GM18520 (cell line): ENCODE measurements around the gene COPG2.

Experiments
- ATAC-seq: cut with Tn5 transposase; IDR thresholded peaks from one replicate; pipeline ENCODE4 v1.9.1; 2021; ENCODE audit not compliant: unreplicated experiment

COPG2 gene

GRCh38 chr7:130479716-130480400, 188.7 kb downstream of the COPG2 start:
- ATAC-seq: no peak

DNA sequence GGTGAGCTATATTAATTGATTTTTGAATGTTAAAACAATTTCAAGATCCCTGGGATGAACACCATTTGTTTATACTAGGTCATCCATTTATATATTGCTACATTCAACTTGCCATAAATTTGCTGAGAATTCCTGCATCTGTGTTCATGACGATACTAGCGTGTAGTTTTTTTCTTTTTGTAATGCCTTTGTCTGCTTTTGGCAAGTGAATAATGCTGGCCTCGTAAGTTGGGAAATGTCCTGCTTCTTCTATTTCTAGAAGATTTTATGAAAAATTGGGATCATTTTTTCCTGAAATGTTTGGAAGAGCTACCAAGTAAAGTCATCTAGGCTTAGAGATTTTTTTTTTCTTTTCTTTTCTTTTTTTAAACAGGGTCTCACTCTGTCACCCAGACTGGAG, 189.6 kb downstream of the COPG2 start:
- ATAC-seq: no peak

- ATAC-seq: no peak
These were observed 192.0 kb downstream of the COPG2 start for GRCh38 chr7:130476297-130477150.

- ATAC-seq: no peak
These were observed 192.8 kb downstream of the COPG2 start for GRCh38 chr7:130475776-130476175.

DNA sequence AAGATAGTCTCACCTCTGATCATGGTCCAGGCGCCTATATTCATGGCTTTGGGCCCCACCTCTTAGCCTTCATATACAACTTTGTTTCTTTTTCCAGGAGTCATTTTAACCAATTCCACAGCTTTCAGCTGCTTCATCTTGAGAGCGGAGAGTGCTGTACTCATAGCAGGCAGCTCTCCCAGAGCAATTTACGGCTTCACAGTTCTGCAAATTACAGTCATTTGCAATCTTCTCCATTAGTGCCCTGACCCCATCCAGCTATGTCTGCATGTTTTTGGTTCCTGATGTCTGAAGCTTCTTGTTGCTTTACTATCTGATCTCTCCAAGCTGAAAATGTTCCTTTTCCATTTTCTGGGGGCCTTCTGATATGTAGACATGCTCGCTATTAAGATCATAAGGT, 194.7 kb downstream of the COPG2 start:
- ATAC-seq: no peak

- ATAC-seq: no peak
These were observed 195.3 kb downstream of the COPG2 start for GRCh38 chr7:130473289-130473688.

- no peak for ATAC-seq
These were observed 196.6 kb downstream of the COPG2 start for GRCh38 chr7:130471974-130472373.

GRCh38 chr7:130468612-130469011, 199.9 kb downstream of the COPG2 start:
- no peak for ATAC-seq

DNA sequence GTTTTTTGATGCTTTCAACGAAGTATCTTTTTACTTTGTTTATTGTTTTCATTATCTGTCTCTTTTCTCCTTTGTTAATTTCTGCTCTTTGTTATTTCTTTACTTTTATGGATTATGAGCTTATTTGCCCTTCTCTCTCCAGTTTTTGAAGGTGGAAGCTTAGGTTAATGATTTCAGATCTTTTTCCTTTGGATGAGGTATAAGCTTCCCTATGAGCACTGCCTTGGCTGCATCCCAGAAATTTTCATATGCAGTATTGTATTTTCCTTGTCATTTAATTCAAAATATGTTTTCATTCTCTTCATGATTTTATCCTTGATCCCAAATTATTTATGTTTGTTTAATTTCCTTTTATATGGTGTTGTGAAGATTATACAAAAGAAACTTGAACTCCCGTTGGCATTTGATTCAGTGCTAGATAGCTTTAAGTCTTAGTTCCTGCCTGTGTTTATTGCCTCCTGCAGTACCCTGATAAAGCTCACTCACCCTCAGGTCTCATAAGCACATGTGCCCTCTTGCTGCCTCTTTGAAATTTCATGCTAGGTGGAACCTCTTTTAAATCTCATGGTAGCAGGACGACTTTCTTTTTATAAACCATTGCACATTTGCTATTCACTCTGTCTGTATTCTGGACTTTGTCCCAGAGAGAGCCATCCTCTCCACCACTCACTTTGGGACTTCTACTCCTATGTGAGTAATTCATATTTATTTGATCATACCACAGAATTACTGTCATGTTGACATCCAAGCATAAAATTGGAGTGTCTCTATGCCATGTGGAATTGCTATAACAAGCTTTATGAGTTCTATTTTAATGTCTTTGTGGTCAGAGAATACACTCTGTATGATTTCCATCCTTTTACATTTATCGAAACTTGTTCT, 204.8 kb downstream of the COPG2 start:
- ATAC-seq: no peak

- ATAC-seq: no peak
These were observed 207.3 kb downstream of the COPG2 start for GRCh38 chr7:130461272-130461671.

DNA sequence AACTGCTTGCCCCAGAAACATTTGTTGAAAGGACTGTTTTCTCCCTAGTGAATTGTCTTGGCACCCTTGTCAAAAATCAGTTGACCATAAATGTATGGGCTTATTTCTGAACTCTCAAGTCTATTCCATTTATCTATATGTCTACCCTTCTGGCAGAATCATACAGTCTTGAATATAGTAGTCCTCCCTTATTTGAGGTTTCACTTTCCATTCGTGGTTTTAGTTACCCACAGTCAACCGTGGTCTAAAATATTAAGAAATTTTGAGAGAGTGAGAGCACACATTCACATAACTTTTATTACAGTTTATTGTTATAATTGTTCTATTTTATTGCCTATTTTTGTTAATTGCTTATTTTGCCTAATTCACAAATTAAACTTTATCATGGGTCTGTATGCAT, 210.3 kb downstream of the COPG2 start:
- ATAC-seq: no peak
